HFF-Myc (cell line): ENCODE results near the gene RMND5B.

Experiments used
- DNase-seq: peaks from one replicate; pipeline ENCODE4 v3.0.0-alpha.2; 2011; ENCODE audit warnings: low read depth; ENCODE audit errors: extremely low read depth
- H3K4me3 ChIP-seq: replicated peaks from 2 replicates; pipeline ENCODE4 v1.5.1; 2011; ENCODE audit warnings: low read depth, mild to moderate bottlenecking, control low read depth, low read length
- TF ChIP-seq, protein P1 (sequence below): IDR thresholded peaks from 2 replicates; pipeline ENCODE4 v1.5.1; 2012; ENCODE audit warnings: mild to moderate bottlenecking, low read depth, low read length, control low read depth; ENCODE audit errors: missing control alignments

The RMND5B gene

DNA sequence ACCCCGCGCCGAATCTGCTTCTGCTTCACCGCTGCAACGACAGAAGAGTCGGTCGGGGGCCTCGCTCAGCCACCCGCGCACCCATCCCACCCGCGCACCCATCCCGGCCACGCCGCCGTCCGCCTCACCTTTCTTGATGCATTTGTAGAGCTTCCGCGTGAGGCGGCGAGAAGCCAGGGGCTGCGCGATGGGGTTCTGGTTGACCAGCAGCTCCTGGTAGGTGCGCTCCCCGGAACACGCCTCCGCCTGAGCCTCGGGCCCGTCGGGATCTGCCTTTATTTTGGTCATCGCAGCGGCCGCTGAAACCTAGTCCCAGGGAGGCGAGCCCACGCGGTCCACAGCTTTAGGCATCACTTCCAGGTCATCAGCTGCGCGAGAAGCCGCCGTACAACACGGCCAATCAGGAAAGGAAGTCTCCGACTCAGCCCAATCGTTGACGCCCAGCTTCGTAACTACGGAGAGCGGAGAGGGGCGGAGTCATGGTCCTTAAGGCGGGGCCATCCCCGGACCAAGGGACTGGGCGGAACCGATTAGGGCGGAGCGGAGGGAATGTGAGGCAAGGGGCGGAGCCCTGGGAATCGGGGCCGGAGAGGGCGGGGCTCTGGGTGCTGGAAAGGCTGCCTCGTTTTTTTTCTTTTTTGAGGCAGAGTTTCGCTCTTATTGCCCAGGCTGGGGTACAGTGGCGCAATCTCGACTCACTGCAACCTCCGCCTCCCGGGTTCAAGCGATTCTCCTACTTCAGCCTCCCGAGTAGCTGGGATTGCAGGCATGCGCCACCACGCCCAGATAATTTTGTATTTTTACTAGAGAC, 22.9 kb downstream of the RMND5B start, which contains the start of gene NHP2:
NHP2 (minus strand) TSS at position 356 of the 811 bp plus-strand sequence; CDS start at position 288, 68 bp downstream.
- peak within 1 kb of the TSS; percentile 98 for H3K4me3 ChIP-seq

DNA sequence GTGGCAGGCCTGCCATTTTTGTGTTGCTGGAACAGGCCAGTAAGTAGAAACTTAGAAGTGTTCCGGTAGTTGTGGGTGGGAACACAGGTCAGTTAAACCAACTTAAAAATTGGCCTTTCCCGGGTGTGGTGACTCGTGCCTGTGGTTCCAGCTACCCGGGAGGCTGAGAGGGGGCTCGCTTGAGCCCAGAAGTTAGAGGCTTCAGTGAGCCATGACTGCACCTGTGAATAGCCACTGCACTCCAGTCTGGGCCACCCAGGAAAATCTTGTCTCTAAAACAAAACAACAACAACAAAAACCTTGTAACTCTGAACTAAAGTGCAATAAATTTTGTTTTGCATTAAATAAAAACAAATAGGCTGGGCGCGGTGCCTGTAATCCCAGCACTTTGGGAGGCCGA, 24.3 kb downstream of the RMND5B start:
- no peak overlapping the region for H3K4me3 ChIP-seq
- TF ChIP-seq, protein P1, sequence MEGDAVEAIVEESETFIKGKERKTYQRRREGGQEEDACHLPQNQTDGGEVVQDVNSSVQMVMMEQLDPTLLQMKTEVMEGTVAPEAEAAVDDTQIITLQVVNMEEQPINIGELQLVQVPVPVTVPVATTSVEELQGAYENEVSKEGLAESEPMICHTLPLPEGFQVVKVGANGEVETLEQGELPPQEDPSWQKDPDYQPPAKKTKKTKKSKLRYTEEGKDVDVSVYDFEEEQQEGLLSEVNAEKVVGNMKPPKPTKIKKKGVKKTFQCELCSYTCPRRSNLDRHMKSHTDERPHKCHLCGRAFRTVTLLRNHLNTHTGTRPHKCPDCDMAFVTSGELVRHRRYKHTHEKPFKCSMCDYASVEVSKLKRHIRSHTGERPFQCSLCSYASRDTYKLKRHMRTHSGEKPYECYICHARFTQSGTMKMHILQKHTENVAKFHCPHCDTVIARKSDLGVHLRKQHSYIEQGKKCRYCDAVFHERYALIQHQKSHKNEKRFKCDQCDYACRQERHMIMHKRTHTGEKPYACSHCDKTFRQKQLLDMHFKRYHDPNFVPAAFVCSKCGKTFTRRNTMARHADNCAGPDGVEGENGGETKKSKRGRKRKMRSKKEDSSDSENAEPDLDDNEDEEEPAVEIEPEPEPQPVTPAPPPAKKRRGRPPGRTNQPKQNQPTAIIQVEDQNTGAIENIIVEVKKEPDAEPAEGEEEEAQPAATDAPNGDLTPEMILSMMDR: no peak
- DNase-seq: no peak

More for the DNA sequence above, 22.9 kb downstream of the RMND5B start, which contains the start of gene NHP2:
- peak; percentile 98 for DNase-seq
- TF ChIP-seq, protein P1: no peak

DNA sequence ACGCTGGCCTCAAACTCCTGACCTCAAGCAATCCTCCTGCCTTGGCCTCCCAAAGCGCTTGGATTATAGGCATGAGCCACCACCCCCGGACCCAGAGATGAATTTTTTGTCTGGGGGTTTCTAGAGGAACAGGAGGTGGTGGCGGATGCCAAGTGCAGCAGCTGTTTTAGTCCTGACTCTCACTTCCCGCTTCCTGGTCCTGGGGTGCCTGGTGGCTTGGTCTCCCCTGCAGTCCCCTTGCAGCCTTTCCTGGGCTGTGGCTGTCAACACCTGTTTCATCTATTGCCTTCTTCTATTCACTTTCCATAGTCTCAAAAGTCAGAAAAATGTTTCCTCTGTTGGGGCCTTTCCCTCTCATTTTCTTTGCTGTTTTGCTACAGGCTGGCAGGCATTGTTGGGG, 29.4 kb downstream of the RMND5B start:
- no peak for DNase-seq
- TF ChIP-seq, protein P1: no peak
- H3K4me3 ChIP-seq: no peak overlapping the region

DNA sequence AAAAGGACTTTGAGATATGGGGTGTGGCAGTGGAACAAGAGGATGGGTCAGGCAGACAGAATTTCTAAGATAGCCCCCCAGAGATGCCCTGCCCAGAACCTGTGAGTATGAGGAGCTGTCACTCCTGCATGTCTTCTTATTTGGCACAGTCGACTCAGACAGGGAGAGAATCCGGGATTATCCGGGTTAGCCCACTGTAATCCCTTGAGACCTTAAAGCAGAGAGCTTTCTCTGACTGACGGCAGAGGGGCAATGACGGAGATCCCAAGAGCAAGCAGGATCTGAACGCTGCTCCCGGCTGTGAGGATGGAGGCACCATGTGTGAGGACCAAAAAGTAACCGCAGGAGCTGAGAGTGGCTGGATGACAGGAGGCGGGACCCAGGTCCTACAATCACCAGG, 31.7 kb downstream of the RMND5B start:
- no peak for DNase-seq
- no peak overlapping the region for H3K4me3 ChIP-seq
- TF ChIP-seq, protein P1: no peak

DNA sequence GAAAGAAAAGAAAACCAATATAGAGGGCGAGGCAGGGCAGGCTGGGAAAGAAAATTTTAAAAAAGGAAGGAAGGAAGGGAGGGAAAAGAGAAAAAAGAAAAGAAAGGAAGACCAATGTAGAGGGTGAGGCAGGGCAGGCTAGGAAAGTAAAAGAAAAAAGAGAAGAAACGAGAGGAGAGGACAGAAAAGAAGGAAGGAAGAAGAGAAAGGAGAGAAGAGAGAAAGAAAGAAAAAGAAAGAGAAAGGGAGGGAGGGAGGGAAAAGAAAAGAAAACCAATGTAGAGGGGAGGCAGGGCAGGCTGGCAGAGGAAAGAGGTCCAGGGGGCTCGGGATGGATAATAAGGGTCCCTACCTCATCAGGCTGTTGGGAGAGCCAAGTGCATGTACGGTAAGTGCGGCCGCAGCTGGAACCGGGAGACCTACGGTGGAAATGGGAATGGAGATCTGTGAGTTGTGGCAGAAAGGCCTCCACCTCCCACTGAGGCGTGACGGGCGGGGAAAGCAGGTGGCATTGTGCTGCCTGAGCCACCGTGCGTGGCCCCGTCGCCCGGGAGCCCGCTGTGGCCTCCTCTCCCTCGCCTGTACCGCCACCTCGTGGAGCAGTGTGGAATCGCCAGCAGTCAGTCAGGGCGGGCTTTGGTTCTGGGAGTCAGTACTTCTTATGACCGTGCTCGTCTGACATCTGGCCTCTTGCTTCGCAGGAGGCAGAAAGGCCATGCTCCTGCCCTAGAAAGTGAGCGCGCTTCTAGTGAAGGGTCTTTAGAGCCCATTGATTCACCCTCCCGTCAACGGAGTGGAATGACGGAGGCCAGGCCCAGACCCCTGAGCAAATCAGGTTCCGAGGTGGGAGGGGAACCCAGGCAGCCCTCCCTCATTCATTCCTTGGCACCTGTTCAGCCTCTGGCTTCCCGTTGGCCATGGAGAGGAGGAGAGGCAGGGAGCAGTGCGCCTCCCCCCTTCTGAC, 33.2 kb downstream of the RMND5B start:
- no peak overlapping the region for H3K4me3 ChIP-seq
- TF ChIP-seq, protein P1: peak; percentile 99
- peak; percentile 40 for DNase-seq

DNA sequence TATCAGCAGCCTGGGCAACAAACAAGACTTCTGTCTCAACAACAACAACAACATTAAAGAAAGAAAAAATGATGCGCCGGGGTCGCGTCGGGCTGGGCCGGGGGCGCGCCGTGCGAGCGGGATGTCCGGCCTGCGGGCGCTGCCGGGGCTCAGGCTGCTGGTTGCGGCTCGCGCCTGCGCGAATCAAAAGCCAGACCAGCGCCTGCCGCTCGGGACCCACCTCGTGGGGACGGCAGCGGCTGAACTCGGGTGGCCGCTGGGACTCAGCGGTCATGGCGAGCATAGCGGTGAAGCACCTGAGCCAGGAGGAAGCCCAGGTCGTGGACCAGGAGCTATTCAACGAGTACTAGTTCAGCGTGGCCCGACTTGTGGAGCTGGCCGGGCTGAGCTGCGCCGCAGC, 34.8 kb downstream of the RMND5B start:
- no peak overlapping the region for H3K4me3 ChIP-seq
- no peak for DNase-seq
- TF ChIP-seq, protein P1: no peak
